Gastroesophageal sphincter (tissue), 4 donors: ENCODE results near the gene DPF3. TPM values are rescaled to one million over a fixed set of nuclear protein-coding genes. Genes with fewer than 3 reads are reported as not detected.
A peak's percentile ranks its signal among the peaks of the same experiment; 100 is the strongest.

Source experiments
- ATAC-seq: fragments of 150-250 bp; one replicate; pipeline ENCODE4 v1.9.1; 2016; ENCODE audit warnings: mild to moderate bottlenecking, moderate library complexity
- H3K27ac ChIP-seq, 4 donors: fragments of 200-600 bp; sonication (generic) in 3 of 4; 1 replicate in 3 of 4; 2 replicates in 1 of 4; pipeline ENCODE4 v1.5.1; 2016 to 2019
- H3K27me3 ChIP-seq: fragments of 200-600 bp; sonication (generic); one replicate; pipeline ENCODE4 v1.5.1; 2019
- H3K36me3 ChIP-seq, 2 donors: fragments of 200-600 bp; sonication (generic); one replicate each; pipeline ENCODE4 v1.5.1; 2019; ENCODE audit warnings: control low read depth in 1 of 2
- H3K4me1 ChIP-seq, 3 donors: fragments of 200-600 bp; sonication (generic); 1 replicate in 2 of 3; 2 replicates in 1 of 3; pipeline ENCODE4 v1.5.1; 2016 to 2019; ENCODE audit warnings: control low read depth in 2 of 3
- H3K4me3 ChIP-seq, 2 donors: fragments of 200-600 bp; sonication (generic); one replicate each; pipeline ENCODE4 v1.5.1; 2019; ENCODE audit warnings: mild to moderate bottlenecking in 1 of 2, moderate library complexity in 1 of 2
- H3K9me3 ChIP-seq, 3 donors: fragments of 200-600 bp; sonication (generic); one replicate each; pipeline ENCODE4 v1.5.1; 2017 to 2019; ENCODE audit warnings: control low read depth in 2 of 3
- EP300 ChIP-seq: sonication (generic); formaldehyde crosslinking; IDR thresholded peaks from one replicate; pipeline ENCODE4 v1.6.1; 2017; ENCODE audit warnings: antibody characterized with exemption, mild to moderate bottlenecking
- POLR2A ChIP-seq, 2 donors: fragments of 450-650 bp; IDR thresholded peaks; one replicate each; pipeline ENCODE4 v1.6.1; 2017; ENCODE audit warnings: antibody characterized with exemption in 2 of 2, mild to moderate bottlenecking in 2 of 2, moderate library complexity in 1 of 2
- POLR2AphosphoS5 ChIP-seq: sonication (generic); formaldehyde crosslinking; IDR thresholded peaks from one replicate; pipeline ENCODE4 v1.6.1; 2017; ENCODE audit warnings: antibody characterized with exemption
- WGBS, 2 donors: methylation state at CpG; one replicate each; pipeline ENCODE4 v1.1.5; 2018; ENCODE audit warnings: low coverage in 1 of 2; 5-methylcytosine and 5-hydroxymethylcytosine counted together
- total RNA-seq, 4 donors: library from RNA; depleted of rRNA; stranded (reverse); fragments of >200 nt; gene quantifications; one replicate each; pipeline ENCODE4 v1.1.0, GENCODE V29; 2016
- TF ChIP-seq, protein P1 (sequence below), 4 experiments: fragments of 200-600 bp in 2 of 4; fragments of 450-650 bp in 2 of 4; sonication (generic) in 1 of 4; IDR thresholded peaks; one replicate each; pipeline ENCODE4 v1.5.1; 2017 to 2019; ENCODE audit warnings: antibody characterized with exemption in 4 of 4, mild to moderate bottlenecking in 2 of 4, moderate library complexity in 2 of 4

The DPF3 gene
- total RNA-seq, 4 donors from 2014 or later: 0.13 to 4.4 (median 2.1) TPM

DNA sequence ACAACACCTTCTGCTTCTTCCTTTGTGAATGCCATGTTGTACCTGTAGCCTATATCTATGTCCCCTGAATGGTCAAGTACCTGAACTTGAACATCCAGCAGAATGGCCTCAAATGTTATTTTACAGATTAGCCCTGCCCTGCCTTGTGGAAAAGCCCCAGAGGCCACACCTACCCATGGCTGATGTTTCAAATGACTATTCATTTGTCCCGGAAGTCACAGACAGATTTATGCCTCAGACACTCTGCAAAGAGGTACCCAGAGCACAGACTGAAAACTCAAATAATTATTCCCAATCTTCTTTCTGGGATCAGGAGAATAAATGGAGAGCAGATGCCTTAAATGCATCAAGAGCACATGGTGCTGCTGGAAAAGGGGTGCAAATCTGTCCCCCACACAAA is 13.0 kb upstream of the DPF3 start:
- ATAC-seq: no peak
- no peak for TF ChIP-seq POLR2A (IDR thresholded peaks at IDR 0.05)
- TF ChIP-seq POLR2AphosphoS5: no peak
- TF ChIP-seq, protein P1, sequence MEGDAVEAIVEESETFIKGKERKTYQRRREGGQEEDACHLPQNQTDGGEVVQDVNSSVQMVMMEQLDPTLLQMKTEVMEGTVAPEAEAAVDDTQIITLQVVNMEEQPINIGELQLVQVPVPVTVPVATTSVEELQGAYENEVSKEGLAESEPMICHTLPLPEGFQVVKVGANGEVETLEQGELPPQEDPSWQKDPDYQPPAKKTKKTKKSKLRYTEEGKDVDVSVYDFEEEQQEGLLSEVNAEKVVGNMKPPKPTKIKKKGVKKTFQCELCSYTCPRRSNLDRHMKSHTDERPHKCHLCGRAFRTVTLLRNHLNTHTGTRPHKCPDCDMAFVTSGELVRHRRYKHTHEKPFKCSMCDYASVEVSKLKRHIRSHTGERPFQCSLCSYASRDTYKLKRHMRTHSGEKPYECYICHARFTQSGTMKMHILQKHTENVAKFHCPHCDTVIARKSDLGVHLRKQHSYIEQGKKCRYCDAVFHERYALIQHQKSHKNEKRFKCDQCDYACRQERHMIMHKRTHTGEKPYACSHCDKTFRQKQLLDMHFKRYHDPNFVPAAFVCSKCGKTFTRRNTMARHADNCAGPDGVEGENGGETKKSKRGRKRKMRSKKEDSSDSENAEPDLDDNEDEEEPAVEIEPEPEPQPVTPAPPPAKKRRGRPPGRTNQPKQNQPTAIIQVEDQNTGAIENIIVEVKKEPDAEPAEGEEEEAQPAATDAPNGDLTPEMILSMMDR (IDR thresholded peaks at IDR 0.05): no peak
- no peak for TF ChIP-seq EP300
- Histone ChIP-seq H3K27ac (no peak overlapping the region), H3K4me3 (no peak overlapping the region), H3K4me1 (peaks cover 0 to 19% (median 0%) of the 10 kb centered on the region in 3 donors), H3K9me3 (no peaks in the 10 kb centered on the region), H3K27me3 (no peaks in the 10 kb centered on the region), H3K36me3 (no peaks in the 10 kb centered on the region)
- WGBS, 2 donors: no CpG with 5 or more reads among the region's 1 CpG

DNA sequence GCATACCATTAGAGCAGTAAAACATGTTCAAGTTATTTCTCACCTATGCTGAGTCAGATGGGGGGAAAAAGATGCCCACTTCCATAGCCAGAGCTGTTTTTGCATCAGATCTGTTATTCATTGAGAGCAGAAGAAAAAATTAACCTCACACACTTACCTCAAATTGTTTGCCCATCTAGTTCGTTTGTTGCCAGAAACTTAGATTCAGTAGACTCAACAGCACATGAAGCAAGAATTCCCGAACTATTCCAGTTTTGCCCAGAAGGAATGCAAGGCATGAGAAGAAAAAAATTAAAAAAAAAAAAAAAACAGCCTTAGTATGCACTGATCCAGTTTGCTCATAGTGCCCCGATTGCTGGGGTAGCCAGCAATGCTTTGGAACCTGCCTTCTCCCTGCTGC is 12.4 kb upstream of the DPF3 start:
- Histone ChIP-seq H3K4me1 (peaks cover 0 to 19% (median 0%) of the 10 kb centered on the region in 3 donors), H3K4me3 (no peak overlapping the region), H3K27me3 (no peaks in the 10 kb centered on the region), H3K9me3 (no peaks in the 10 kb centered on the region), H3K36me3 (no peaks in the 10 kb centered on the region), H3K27ac (no peak overlapping the region)
- no peak for ATAC-seq
- WGBS, 2 donors: 31 to 33% methylated on average over 3 of the region's 3 CpGs
- TF ChIP-seq POLR2A (IDR thresholded peaks at IDR 0.05) (no peak), EP300 (no peak), POLR2AphosphoS5 (no peak)
- TF ChIP-seq, protein P1 (IDR thresholded peaks at IDR 0.05): no peak

DNA sequence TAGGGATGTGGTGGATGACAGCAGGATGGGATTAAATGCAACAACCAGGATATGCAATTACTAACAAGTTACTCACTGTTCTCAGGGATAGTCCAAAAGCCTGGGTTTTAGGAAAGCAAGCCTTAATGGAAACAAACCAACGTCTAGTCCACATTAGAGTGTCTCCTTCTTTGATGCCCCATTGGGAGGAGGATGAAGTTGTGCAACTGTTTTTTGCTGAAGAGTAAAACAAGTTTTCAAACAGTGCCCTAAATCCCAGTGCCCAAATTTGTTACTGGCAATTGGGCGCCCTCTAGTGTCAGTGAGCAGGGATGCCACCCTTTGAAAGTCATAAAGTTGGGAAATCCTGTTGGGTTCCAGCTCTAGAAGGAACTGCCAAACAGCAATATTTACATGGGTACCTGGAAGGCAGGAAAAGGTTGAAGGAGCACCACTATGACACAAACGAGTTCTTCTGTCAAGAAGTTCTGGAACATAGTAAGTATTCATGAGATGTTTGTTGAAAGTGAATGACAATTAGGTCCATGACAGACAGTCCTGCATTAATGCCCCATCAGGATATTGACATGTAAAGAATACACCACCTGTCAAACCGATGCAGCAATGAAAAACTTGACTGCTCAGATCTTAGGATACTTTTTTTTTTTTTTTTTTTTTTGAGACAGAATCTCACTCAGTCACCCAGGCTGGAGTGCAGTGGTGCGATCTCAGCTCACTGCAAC is 11.1 kb upstream of the DPF3 start:
- no peaks in the 10 kb centered on the region for H3K36me3 ChIP-seq
- H3K27me3 ChIP-seq: no peaks in the 10 kb centered on the region
- no peak overlapping the region for H3K27ac ChIP-seq
- peak; percentile 85 for ATAC-seq
- TF ChIP-seq, protein P1 (IDR thresholded peaks at IDR 0.05): peak; percentile 90 to 94 (median 90)
- TF ChIP-seq POLR2AphosphoS5: peak; percentile 18
- no peak for TF ChIP-seq EP300
- no peak for TF ChIP-seq POLR2A (IDR thresholded peaks at IDR 0.05)
- WGBS, 2 donors: 15 to 40% methylated on average over 3 to 4 of the region's 5 CpGs
- no peak overlapping the region for H3K4me3 ChIP-seq
- peaks cover 0 to 19% (median 0%) of the 10 kb centered on the region in 3 donors for H3K4me1 ChIP-seq
- H3K9me3 ChIP-seq: no peaks in the 10 kb centered on the region

DNA sequence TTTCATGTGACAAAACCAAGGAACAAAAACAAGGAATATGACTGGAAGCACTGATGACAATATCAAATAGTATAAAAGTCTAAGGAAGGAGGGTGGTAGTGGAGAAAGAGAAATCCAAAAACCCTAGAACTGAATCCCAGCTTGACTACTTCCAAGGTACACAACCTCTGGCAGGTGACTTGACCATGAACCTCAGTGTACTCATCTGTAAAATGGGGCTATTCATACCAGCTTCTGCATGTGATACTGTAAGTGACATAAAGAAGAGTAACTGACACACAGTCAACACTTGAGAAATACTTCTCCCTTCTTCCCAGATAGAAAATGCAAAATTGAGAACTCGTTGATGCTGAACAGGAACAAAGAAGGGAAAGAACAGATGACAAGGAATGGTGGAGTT is 10.3 kb upstream of the DPF3 start:
- WGBS, 2 donors: 77% methylated on average over 1 of the region's 1 CpG; no CpG with 5 or more reads in 1 of the 2 donors
- H3K27me3 ChIP-seq: no peaks in the 10 kb centered on the region
- TF ChIP-seq, protein P1 (IDR thresholded peaks at IDR 0.05): no peak
- no peak for TF ChIP-seq POLR2A (IDR thresholded peaks at IDR 0.05)
- TF ChIP-seq POLR2AphosphoS5: no peak
- TF ChIP-seq EP300: no peak
- no peaks in the 10 kb centered on the region for H3K36me3 ChIP-seq
- no peak for ATAC-seq
- H3K27ac ChIP-seq: no peak overlapping the region
- peaks cover 0 to 19% (median 0%) of the 10 kb centered on the region in 3 donors for H3K4me1 ChIP-seq
- no peak overlapping the region for H3K4me3 ChIP-seq
- H3K9me3 ChIP-seq: no peaks in the 10 kb centered on the region

DNA sequence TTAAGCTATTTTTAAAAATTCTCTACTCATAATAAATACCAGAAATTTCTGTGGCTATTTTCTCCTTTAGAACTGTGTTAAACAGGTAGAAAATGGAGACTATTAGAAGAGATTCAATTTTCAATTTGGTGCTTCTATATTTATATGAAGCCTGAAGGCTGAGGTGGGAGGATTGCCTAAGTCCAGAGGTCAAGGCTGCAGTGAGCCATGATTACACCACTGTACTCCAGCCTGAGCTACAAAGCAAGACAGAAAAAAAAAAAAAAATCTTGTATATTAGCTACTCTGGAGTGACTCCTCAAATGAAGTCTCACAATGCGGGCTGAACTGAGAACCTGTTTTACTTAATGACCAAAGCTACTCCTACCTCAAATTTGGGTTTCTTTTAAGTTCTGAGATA is 9.8 kb upstream of the DPF3 start:
- 67 to 100% methylated on average over 1 of the region's 1 CpG for WGBS, 2 donors
- no peaks in the 10 kb centered on the region for H3K27me3 ChIP-seq
- no peak for TF ChIP-seq EP300
- no peak for TF ChIP-seq POLR2AphosphoS5
- no peak for TF ChIP-seq POLR2A (IDR thresholded peaks at IDR 0.05)
- TF ChIP-seq, protein P1 (IDR thresholded peaks at IDR 0.05): no peak
- ATAC-seq: no peak
- H3K4me1 ChIP-seq: peaks cover 0 to 14% (median 0%) of the 10 kb centered on the region in 3 donors
- H3K36me3 ChIP-seq: no peaks in the 10 kb centered on the region
- no peaks in the 10 kb centered on the region for H3K9me3 ChIP-seq
- no peak overlapping the region for H3K27ac ChIP-seq
- H3K4me3 ChIP-seq: no peak overlapping the region
